Neural cell (in vitro differentiated cells): Measurements from ENCODE around the gene MAN2C1. TPM values are rescaled to one million over a fixed set of nuclear protein-coding genes. Genes with fewer than 3 reads are reported as not detected.

Source experiments
- H2AFZ ChIP-seq: fragments of 200-600, 300-800 bp; sonication (generic), shearing (Covaris generic); 2 replicates; pipeline ENCODE4 v1.6.0; 2014; ENCODE audit warnings: low read depth, mild to moderate bottlenecking, antibody characterized with exemption, low read length, moderate library complexity
- H3F3A ChIP-seq: fragments of 200-600 bp; shearing (Covaris generic); 2 replicates; pipeline ENCODE4 v1.6.1; 2016; ENCODE audit warnings: mild to moderate bottlenecking, moderate library complexity, mixed read lengths, antibody characterized with exemption, low read length; ENCODE audit not compliant: insufficient read depth, poor library complexity, severe bottlenecking
- H3K27ac ChIP-seq: fragments of 200-600, 300-800 bp; sonication (generic), shearing (Covaris generic); 2 replicates; pipeline ENCODE4 v1.5.1; 2014; ENCODE audit warnings: mild to moderate bottlenecking, low read length, moderate library complexity
- H3K27me3 ChIP-seq: fragments of 300-800, 200-600 bp; sonication (generic), shearing (Covaris generic); 2 replicates; pipeline ENCODE4 v1.6.0; 2014; ENCODE audit warnings: mild to moderate bottlenecking, low read depth, low read length, moderate library complexity; ENCODE audit not compliant: insufficient read depth
- H3K36me3 ChIP-seq: fragments of 300-800, 200-600 bp; sonication (generic), shearing (Covaris generic); 2 replicates; pipeline ENCODE4 v1.5.1; 2014; ENCODE audit warnings: mild to moderate bottlenecking, antibody characterized with exemption, low read length, moderate library complexity; ENCODE audit not compliant: insufficient read depth
- H3K4me2 ChIP-seq: fragments of 300-800, 200-600 bp; sonication (generic), shearing (Covaris generic); 2 replicates; pipeline ENCODE4 v1.6.0; 2014; ENCODE audit warnings: mild to moderate bottlenecking, low read length
- H3K4me3 ChIP-seq: fragments of 300-800, 200-600 bp; sonication (generic), shearing (Covaris generic); 2 replicates; pipeline ENCODE4 v1.5.1; 2014; ENCODE audit warnings: mild to moderate bottlenecking, low read length, moderate library complexity
- H3K79me2 ChIP-seq: fragments of 200-600 bp; shearing (Covaris generic); replicated peaks from 2 replicates; pipeline ENCODE4 v1.6.0; 2014; ENCODE audit warnings: mild to moderate bottlenecking, low read length, moderate library complexity; ENCODE audit not compliant: insufficient read depth
- H3K9ac ChIP-seq: fragments of 300-800, 200-600 bp; sonication (generic), shearing (Covaris generic); 2 replicates; pipeline ENCODE4 v1.6.1; 2016; ENCODE audit warnings: mild to moderate bottlenecking, low read length, mixed read lengths
- H3K9me2 ChIP-seq: fragments of 200-600 bp; shearing (Covaris generic); 2 replicates; pipeline ENCODE4 v1.6.1; 2016; ENCODE audit warnings: mild to moderate bottlenecking, low read length, mixed read lengths; ENCODE audit not compliant: insufficient read depth
- H3K9me3 ChIP-seq: fragments of 200-600, 300-800 bp; sonication (generic), shearing (Covaris generic); 2 replicates; pipeline ENCODE4 v1.6.1; 2016; ENCODE audit warnings: mild to moderate bottlenecking, mixed run types, low read length, moderate library complexity, mixed read lengths
- H4K20me1 ChIP-seq: fragments of 200-600 bp; shearing (Covaris generic); 2 replicates; pipeline ENCODE4 v1.6.1; 2016; ENCODE audit warnings: mild to moderate bottlenecking, mixed run types; ENCODE audit not compliant: insufficient read depth
- CTCF ChIP-seq: fragments of 450-650 bp; IDR thresholded peaks from 2 replicates; pipeline ENCODE4 v1.5.1; 2014; ENCODE audit warnings: antibody characterized with exemption, mild to moderate bottlenecking, moderate library complexity; ENCODE audit not compliant: poor library complexity, severe bottlenecking
- EP300 ChIP-seq: fragments of 450-650 bp; conservative IDR thresholded peaks from 2 replicates; pipeline ENCODE4 v1.6.1; 2014; ENCODE audit warnings: antibody characterized with exemption, mild to moderate bottlenecking, moderate library complexity; ENCODE audit not compliant: poor library complexity, severe bottlenecking
- EZH2 ChIP-seq: fragments of 200-600, 300-800 bp; shearing (Covaris generic), sonication (generic); IDR thresholded peaks from 2 replicates; pipeline ENCODE4 v1.6.1; 2014; ENCODE audit warnings: antibody characterized with exemption, low read length, borderline replicate concordance, mild to moderate bottlenecking; ENCODE audit not compliant: insufficient read depth, poor library complexity, severe bottlenecking
- MXI1 ChIP-seq: fragments of 450-650 bp; conservative IDR thresholded peaks from 2 replicates; pipeline ENCODE4 v1.6.1; 2014; ENCODE audit warnings: antibody characterized with exemption, mild to moderate bottlenecking; ENCODE audit not compliant: poor library complexity, severe bottlenecking
- POLR2AphosphoS5 ChIP-seq: IDR thresholded peaks from 2 replicates; pipeline ENCODE4 v1.6.1; 2012
- RAD21 ChIP-seq: fragments of 450-650 bp; conservative IDR thresholded peaks from 2 replicates; pipeline ENCODE4 v1.6.1; 2014; ENCODE audit warnings: antibody characterized with exemption, mild to moderate bottlenecking, moderate library complexity
- REST ChIP-seq: IDR thresholded peaks from 2 replicates; pipeline ENCODE4 v1.6.1; 2012; ENCODE audit warnings: borderline replicate concordance
- SMC3 ChIP-seq: fragments of 450-650 bp; conservative IDR thresholded peaks from 2 replicates; pipeline ENCODE4 v1.6.1; 2014; ENCODE audit warnings: antibody characterized with exemption, mild to moderate bottlenecking, moderate library complexity; ENCODE audit not compliant: poor library complexity
- TAF1 ChIP-seq: IDR thresholded peaks from 2 replicates; pipeline ENCODE4 v1.6.1; 2012; ENCODE audit warnings: low read depth
- polyA plus RNA-seq: library from polyadenylated mRNA; depleted of rRNA; stranded (reverse); fragments of >200 nt; gene quantifications from 2 replicates; pipeline ENCODE4 v1.2.3, GENCODE V29; 2014

Gene MAN2C1
- polyA plus RNA-seq, 1 donor from 2014 or later, result 261 TPM

DNA sequence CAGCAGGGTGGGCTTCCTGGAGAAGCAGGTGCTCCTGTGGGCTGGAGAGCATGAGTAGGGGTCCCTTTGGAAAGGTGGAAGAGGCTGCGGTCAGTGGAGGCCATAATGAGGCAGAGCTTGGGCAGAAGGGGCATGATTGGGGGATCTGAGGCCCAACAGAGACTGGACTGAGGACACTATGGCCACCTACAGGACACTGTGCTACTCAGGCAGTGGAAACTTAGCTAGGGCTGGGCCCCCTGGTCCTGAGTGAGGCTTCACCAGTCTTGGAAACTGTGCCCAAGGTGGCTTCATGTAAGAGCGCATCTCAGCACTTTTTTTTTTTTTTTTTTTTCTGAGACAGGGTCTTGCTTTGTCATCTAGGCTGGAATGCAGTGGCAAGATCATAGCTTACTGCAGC, 38.8 kb downstream of the MAN2C1 start:
- no peak overlapping the region for H3K4me3 ChIP-seq
- no peak for TF ChIP-seq MXI1
- no peak for TF ChIP-seq EP300
- no peaks in the 10 kb centered on the region for H3K9me2 ChIP-seq
- H3K36me3 ChIP-seq, result no peaks in the 10 kb centered on the region
- H3K27me3 ChIP-seq, result no peaks in the 10 kb centered on the region
- no peak overlapping the region for H3K9ac ChIP-seq
- H3K9me3 ChIP-seq, result no peaks in the 10 kb centered on the region
- no peaks in the 10 kb centered on the region for H3K79me2 ChIP-seq
- H3K27ac ChIP-seq, result no peak overlapping the region
- no peak overlapping the region for H3K4me2 ChIP-seq
- H3F3A ChIP-seq, result no peaks in the 10 kb centered on the region
- H4K20me1 ChIP-seq, result no peaks in the 10 kb centered on the region
- H2AFZ ChIP-seq, result no peak overlapping the region

DNA sequence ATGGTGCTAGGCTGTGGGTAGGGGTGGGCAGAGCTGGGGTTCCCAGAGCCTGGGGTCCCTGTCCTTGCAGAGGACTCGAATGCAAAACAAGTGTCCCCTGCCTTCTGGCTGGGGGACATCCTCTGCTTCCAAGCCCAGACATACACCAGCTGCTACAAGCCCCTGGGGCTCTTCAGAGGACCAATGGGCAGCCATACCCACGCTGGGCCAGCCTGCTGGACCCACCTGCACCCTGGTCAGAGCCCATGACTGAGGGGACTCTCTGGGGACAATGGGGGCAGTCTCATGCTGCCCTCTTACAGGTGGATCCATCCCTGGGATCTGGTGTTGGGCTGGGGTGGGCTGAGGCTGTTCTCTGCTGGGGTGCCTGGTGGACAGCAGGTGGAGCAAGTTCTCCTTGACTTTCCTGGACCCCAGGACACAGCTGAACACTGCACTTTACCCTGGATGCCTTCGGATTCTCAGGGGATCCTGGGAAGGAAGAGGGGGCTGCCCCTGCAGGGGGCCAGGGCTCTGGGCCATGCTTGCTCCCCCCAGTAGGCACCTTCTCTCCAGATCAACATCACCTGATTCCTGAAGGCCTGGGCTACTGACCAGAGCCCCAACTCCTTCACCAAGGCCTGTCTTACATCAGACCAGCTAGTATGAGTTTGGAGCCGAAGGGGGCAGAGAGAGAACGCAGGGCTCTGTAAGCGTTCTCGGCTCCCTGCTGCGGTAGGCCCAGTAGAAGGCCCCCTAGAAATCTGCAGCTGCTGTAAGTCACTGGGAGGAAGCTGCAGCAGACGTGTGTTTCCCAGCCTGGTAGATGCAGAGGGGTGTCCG, 39.7 kb downstream of the MAN2C1 start:
- no peaks in the 10 kb centered on the region for H3K27me3 ChIP-seq
- H3K36me3 ChIP-seq, result no peaks in the 10 kb centered on the region
- no peak overlapping the region for H3K4me2 ChIP-seq
- H3K27ac ChIP-seq, result no peak overlapping the region
- no peak overlapping the region for H2AFZ ChIP-seq
- no peak overlapping the region for H3K9ac ChIP-seq
- H3K4me3 ChIP-seq, result no peak overlapping the region
- no peaks in the 10 kb centered on the region for H3K9me3 ChIP-seq
- TF ChIP-seq POLR2AphosphoS5 (no peak), MXI1 (no peak), CTCF (no peak), SMC3 (no peak), EZH2 (no peak), EP300 (no peak), TAF1 (no peak), REST (no peak), RAD21 (no peak)
- no peaks in the 10 kb centered on the region for H3F3A ChIP-seq
- H3K79me2 ChIP-seq, result no peaks in the 10 kb centered on the region
- H4K20me1 ChIP-seq, result no peaks in the 10 kb centered on the region
- no peaks in the 10 kb centered on the region for H3K9me2 ChIP-seq
